SK-N-SH treated with all-trans-retinoic acid at 6 μM for 48 hours (cell line): ENCODE results near the gene BICD1.

Source experiments
- ATAC-seq: fragments of 200-7000 bp; cut with Tn5 transposase; 3 replicates; pipeline ENCODE4 v1.9.1; 2020; ENCODE audit warnings: mild to moderate bottlenecking, moderate library complexity
- ARNTL ChIP-seq: fragments of 450-650 bp; formaldehyde crosslinking; IDR thresholded peaks from 2 replicates; pipeline ENCODE4 v1.5.0; 2020; ENCODE audit warnings: low read depth, mild to moderate bottlenecking, moderate library complexity, borderline replicate concordance
- BACH2 ChIP-seq: fragments of 250-450 bp; sonication (Bioruptor Pico); IDR thresholded peaks from 2 replicates; pipeline ENCODE4 v1.9.0; 2021; ENCODE audit warnings: mild to moderate bottlenecking, borderline replicate concordance
- CSDC2 ChIP-seq: fragments of 250-450 bp; sonication (Bioruptor Pico); IDR thresholded peaks from 2 replicates; pipeline ENCODE4 v1.5.0; 2020; ENCODE audit warnings: mild to moderate bottlenecking, moderate library complexity
- ESRRG ChIP-seq: fragments of 250-450 bp; sonication (Bioruptor Pico); IDR thresholded peaks from 2 replicates; pipeline ENCODE4 v1.6.1; 2021; ENCODE audit warnings: mild to moderate bottlenecking
- GLIS3 ChIP-seq: fragments of 250-450 bp; sonication (Bioruptor Pico); IDR thresholded peaks from 2 replicates; pipeline ENCODE4 v1.5.0; 2020; ENCODE audit warnings: mild to moderate bottlenecking, moderate library complexity
- ISL1 ChIP-seq: fragments of 250-450 bp; sonication (Bioruptor Pico); IDR thresholded peaks from 2 replicates; pipeline ENCODE4 v2.1.2; 2022; ENCODE audit warnings: mild to moderate bottlenecking, moderate library complexity
- OSR1 ChIP-seq: fragments of 250-450 bp; sonication (Bioruptor Pico); IDR thresholded peaks from 2 replicates; pipeline ENCODE4 v1.8.0; 2022; ENCODE audit warnings: moderate library complexity, mild to moderate bottlenecking, inconsistent platforms
- PPARA ChIP-seq: fragments of 250-450 bp; sonication (Bioruptor Pico); IDR thresholded peaks from 2 replicates; pipeline ENCODE4 v1.5.0; 2020; ENCODE audit warnings: mild to moderate bottlenecking, borderline replicate concordance
- RARB ChIP-seq: fragments of 250-450 bp; sonication (Bioruptor Pico); IDR thresholded peaks from 2 replicates; pipeline ENCODE4 v1.8.0; 2021; ENCODE audit warnings: mild to moderate bottlenecking, moderate library complexity
- SNAI2 ChIP-seq: fragments of 250-450 bp; sonication (Bioruptor Pico); IDR thresholded peaks from 2 replicates; pipeline ENCODE4 v1.5.0; 2020; ENCODE audit warnings: mild to moderate bottlenecking, moderate library complexity
- TOX ChIP-seq: fragments of 250-450 bp; sonication (Bioruptor Pico); IDR thresholded peaks from 2 replicates; pipeline ENCODE4 v1.8.0; 2021; ENCODE audit warnings: mild to moderate bottlenecking, moderate library complexity, borderline replicate concordance
- TSHZ2 ChIP-seq: fragments of 250-450 bp; sonication (Bioruptor Pico); IDR thresholded peaks from 2 replicates; pipeline ENCODE4 v1.5.0; 2020; ENCODE audit warnings: mild to moderate bottlenecking, moderate library complexity
- ZC3H10 ChIP-seq: fragments of 250-450 bp; sonication (Bioruptor Pico); IDR thresholded peaks from 2 replicates; pipeline ENCODE4 v1.5.1; 2021; ENCODE audit warnings: mild to moderate bottlenecking, moderate library complexity
- ZFP3 ChIP-seq: fragments of 250-450 bp; sonication (Bioruptor Pico); IDR thresholded peaks from 2 replicates; pipeline ENCODE4 v1.5.0; 2020; ENCODE audit warnings: mild to moderate bottlenecking, moderate library complexity
- ZFP30 ChIP-seq: fragments of 450-650 bp; formaldehyde crosslinking; IDR thresholded peaks from 2 replicates; pipeline ENCODE4 v1.5.0; 2022; ENCODE audit warnings: mild to moderate bottlenecking, moderate library complexity
- ZNF565 ChIP-seq: fragments of 450-650 bp; formaldehyde crosslinking; conservative IDR thresholded peaks from 2 replicates; pipeline ENCODE4 v1.5.0; 2020; ENCODE audit warnings: low read depth, mild to moderate bottlenecking, moderate library complexity
- ZNF70 ChIP-seq: fragments of 450-650 bp; formaldehyde crosslinking; IDR thresholded peaks from 2 replicates; pipeline ENCODE4 v1.5.0; 2020; ENCODE audit warnings: mild to moderate bottlenecking, moderate library complexity
- TF ChIP-seq, protein P1 (sequence below): fragments of 250-450 bp; sonication (Bioruptor Pico); IDR thresholded peaks from 2 replicates; pipeline ENCODE4 v1.5.1; 2020; ENCODE audit warnings: low read depth, mild to moderate bottlenecking, moderate library complexity
- TF ChIP-seq, protein P2 (sequence below): fragments of 250-450 bp; sonication (Bioruptor Pico); IDR thresholded peaks from 2 replicates; pipeline ENCODE4 v1.8.0; 2020; ENCODE audit warnings: mild to moderate bottlenecking, moderate library complexity, borderline replicate concordance
- TF ChIP-seq, protein P3 (sequence below): fragments of 250-450 bp; sonication (Bioruptor Pico); IDR thresholded peaks from 2 replicates; pipeline ENCODE4 v1.5.1; 2021; ENCODE audit warnings: mild to moderate bottlenecking, moderate library complexity

Gene BICD1

GRCh38 chr12:32332446-32332845, 225.8 kb downstream of the BICD1 start (continued):
- TF ChIP-seq BACH2 = no peak
- TF ChIP-seq, protein P1, sequence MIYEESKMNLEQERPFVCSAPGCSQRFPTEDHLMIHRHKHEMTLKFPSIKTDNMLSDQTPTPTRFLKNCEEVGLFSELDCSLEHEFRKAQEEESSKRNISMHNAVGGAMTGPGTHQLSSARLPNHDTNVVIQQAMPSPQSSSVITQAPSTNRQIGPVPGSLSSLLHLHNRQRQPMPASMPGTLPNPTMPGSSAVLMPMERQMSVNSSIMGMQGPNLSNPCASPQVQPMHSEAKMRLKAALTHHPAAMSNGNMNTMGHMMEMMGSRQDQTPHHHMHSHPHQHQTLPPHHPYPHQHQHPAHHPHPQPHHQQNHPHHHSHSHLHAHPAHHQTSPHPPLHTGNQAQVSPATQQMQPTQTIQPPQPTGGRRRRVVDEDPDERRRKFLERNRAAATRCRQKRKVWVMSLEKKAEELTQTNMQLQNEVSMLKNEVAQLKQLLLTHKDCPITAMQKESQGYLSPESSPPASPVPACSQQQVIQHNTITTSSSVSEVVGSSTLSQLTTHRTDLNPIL (CRISPR knock-in tag) = no peak

GRCh38 chr12:32334371-32334777, 227.7 kb downstream of the BICD1 start:
- no peak for ATAC-seq
- no peak for TF ChIP-seq ZFP3 (CRISPR knock-in tag)
- TF ChIP-seq, protein P2, sequence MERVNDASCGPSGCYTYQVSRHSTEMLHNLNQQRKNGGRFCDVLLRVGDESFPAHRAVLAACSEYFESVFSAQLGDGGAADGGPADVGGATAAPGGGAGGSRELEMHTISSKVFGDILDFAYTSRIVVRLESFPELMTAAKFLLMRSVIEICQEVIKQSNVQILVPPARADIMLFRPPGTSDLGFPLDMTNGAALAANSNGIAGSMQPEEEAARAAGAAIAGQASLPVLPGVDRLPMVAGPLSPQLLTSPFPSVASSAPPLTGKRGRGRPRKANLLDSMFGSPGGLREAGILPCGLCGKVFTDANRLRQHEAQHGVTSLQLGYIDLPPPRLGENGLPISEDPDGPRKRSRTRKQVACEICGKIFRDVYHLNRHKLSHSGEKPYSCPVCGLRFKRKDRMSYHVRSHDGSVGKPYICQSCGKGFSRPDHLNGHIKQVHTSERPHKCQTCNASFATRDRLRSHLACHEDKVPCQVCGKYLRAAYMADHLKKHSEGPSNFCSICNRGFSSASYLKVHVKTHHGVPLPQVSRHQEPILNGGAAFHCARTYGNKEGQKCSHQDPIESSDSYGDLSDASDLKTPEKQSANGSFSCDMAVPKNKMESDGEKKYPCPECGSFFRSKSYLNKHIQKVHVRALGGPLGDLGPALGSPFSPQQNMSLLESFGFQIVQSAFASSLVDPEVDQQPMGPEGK = no peak
- no peak for TF ChIP-seq GLIS3 (CRISPR knock-in tag)
- no peak for TF ChIP-seq CSDC2 (CRISPR knock-in tag)
- TF ChIP-seq TOX (CRISPR knock-in tag) = no peak
- TF ChIP-seq SNAI2 (CRISPR knock-in tag) = no peak
- TF ChIP-seq, protein P1 (CRISPR knock-in tag) = no peak
- TF ChIP-seq ARNTL (CRISPR knock-in tag) = no peak
- TF ChIP-seq ZFP30 (CRISPR knock-in tag) = no peak

DNA sequence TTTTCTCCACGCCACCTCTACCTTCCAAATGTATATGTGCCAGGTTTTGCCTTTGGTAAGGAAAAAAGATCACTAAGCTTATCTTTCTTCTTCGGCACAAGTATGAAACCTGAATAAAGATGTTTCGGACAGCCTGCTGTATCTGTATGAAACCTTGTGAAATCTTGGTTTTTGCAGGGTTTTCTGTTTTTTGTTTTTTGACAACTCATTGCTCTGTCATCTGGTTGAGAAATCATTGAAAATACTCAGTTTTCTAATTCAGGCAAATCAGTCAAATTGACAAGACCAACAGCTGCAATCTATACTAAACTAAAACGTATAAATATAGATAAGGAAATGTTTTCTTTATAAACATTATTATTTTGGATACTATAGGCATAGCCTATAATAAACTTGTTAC, 229.6 kb downstream of the BICD1 start:
- no peak for ATAC-seq
- TF ChIP-seq, protein P3, sequence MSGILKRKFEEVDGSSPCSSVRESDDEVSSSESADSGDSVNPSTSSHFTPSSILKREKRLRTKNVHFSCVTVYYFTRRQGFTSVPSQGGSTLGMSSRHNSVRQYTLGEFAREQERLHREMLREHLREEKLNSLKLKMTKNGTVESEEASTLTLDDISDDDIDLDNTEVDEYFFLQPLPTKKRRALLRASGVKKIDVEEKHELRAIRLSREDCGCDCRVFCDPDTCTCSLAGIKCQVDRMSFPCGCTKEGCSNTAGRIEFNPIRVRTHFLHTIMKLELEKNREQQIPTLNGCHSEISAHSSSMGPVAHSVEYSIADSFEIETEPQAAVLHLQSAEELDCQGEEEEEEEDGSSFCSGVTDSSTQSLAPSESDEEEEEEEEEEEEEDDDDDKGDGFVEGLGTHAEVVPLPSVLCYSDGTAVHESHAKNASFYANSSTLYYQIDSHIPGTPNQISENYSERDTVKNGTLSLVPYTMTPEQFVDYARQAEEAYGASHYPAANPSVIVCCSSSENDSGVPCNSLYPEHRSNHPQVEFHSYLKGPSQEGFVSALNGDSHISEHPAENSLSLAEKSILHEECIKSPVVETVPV = no peak
- TF ChIP-seq BACH2 (no peak), ARNTL (CRISPR knock-in tag) (no peak), PPARA (CRISPR knock-in tag) (no peak), TSHZ2 (CRISPR knock-in tag) (no peak), ZNF70 (CRISPR knock-in tag) (no peak), ESRRG (CRISPR knock-in tag) (no peak), ZC3H10 (no peak), GLIS3 (CRISPR knock-in tag) (no peak), ISL1 (no peak), RARB (no peak)
- TF ChIP-seq, protein P2 = no peak

DNA sequence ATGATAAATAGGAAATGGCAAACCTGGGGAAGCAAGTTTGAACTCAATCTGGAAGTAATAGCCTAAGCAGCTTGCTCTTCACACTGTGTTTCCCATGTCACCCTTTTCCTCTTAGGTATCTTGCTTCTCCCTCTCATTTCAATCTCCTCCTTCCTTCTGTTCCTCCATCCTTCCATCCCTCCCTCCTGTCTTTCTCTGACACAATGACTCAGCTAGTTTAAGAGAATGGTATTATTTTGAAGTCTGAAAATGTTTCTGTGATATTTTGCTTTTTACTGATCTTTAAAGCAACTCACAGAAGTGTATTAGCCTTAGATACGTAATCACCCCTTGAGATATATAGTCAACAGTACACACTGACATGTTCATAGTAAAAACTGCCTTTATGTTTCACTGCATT, 236.8 kb downstream of the BICD1 start:
- no peak for ATAC-seq
- TF ChIP-seq, protein P2 = no peak
- TF ChIP-seq BACH2 (no peak), ESRRG (CRISPR knock-in tag) (no peak), ZFP30 (CRISPR knock-in tag) (no peak), TOX (CRISPR knock-in tag) (no peak), OSR1 (CRISPR knock-in tag) (no peak), RARB (no peak), ZNF565 (CRISPR knock-in tag) (no peak), GLIS3 (CRISPR knock-in tag) (no peak)
